Islet precursor cell (in vitro differentiated cells): ENCODE results near the gene ZFHX3.

Experiments used
- DNase-seq: peaks from one replicate; pipeline ENCODE4 v3.0.0-alpha.2; 2018

The ZFHX3 gene

GRCh38 chr16:73037331-73037745, 10.6 kb downstream of the ZFHX3 start:
- peak; percentile 88 for DNase-seq

- peak; percentile 96 for DNase-seq
These were observed 11.7 kb downstream of the ZFHX3 start for GRCh38 chr16:73036074-73036826.

DNA sequence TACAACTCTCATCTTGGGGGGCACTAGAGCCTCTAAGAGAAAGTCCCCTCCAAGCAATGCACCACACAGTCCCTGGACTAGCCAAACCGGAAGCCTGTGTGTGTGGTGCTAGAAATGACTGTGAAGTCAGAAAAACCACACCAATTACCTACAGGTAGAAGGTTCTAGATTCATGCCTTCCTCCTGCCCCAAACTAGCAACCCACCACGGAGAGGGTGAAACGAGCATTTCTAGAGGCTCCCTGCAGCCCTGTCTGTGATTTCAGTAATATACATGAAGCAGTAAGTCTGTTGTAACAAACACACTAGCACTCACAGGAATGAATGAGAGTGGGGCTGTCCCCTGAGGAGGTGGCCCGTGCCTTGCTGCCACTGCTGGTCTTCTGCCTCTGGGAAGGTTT, 13.6 kb downstream of the ZFHX3 start:
- no peak for DNase-seq

- DNase-seq: peak; percentile 80
These were observed 14.5 kb downstream of the ZFHX3 start for GRCh38 chr16:73033271-73033998.

DNA sequence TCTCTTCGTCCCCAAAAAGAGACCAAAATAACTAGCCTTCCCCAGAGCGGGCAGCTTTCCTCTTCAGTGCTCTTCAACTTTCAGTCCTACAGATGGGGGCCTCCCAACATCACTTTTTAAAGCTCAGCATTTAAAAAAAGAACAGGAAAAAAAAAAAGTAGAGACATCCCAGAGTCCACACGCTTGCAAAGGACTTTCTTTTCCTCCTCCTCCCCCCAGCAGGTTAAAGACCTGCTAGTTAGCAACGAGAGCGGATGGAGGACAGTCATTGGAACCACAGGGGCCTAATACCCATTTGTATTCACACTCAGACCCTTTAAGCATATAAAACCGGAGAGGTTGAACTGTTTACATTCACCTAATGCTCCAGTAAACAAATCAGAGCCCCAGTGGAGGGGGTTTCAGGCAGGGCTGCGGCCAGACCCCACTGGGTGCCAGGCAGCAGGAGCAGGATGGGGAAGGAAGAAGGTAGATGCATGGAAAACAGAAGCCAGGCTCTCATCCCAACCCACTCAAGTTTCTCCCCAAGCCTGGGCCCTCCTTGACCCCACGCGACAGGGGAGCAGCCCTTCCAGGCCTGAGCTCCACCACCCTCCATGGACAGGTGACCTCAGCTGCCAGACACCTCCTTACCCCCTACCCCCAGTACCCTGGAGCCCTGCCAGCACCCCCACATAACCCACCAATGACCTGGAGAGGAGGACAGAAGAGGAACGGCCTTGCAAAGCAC, 15.2 kb downstream of the ZFHX3 start:
- no peak for DNase-seq

- DNase-seq: no peak
These were observed 15.9 kb downstream of the ZFHX3 start for GRCh38 chr16:73031984-73032383.

DNA sequence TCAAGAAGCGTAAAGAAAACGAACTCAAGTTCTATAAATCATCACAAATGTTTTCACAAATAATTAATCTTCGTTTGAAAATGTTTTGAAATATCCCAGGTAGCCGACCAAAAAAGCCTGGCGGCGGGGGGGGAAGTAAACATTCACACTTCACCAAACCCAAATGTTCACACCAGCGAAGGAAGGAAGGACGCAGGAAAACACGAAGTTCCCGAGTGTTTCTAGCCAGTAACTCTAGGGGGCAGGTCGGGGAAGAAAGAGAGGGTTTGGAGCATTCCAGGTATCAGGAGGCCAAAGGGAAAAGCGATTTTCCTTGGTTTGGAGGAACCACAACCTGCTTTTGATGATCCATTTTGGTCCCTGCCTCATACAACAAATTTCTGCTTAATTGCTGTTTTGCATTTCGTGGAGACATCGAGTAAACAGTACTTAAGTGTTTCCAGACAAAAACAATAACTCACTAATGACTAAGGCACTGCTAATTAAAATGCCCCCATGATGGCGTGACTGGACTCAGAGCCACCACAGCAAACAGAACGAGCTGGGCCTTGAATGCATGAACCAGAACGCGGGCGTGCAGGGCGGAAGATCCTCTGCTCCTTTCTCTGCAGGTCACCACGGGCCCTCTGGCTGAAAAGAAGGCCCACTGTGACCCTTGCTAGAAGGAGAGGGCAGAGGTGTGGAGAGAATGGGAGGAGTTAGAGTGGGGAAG, 16.6 kb downstream of the ZFHX3 start:
- peak; percentile 94 for DNase-seq

DNA sequence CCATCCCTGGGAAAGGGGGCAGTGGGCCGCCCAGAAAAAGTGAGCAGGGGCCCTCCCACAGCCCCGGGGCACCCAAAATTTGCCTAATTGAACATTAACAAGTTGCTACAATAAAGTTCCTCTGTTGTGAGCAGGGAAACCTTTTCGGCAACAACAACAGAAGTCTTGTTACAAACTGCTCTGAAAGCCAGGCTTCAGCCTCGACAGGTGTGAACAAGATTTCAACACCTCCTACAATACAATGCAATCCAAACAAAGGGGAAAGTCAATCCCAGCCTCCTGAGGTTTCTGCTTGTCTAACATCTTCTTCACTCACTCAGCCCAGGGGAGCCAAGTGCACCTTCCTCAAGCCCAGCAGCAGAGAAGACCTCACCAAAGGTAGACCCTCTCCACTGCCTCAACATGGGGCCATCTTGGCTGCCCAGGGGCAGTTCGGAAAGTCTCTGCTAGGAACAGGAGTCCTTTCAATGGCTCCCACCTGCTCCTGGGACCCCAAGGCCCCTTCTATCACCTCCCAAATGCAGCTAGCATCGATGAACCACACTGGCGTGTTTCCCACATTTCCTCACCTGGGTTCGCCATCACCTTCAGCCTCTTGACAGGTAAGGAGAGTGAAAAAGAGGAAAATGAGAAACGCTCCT, 19.1 kb downstream of the ZFHX3 start:
- no peak for DNase-seq

- no peak for DNase-seq
These were observed 19.7 kb downstream of the ZFHX3 start for GRCh38 chr16:73028263-73028662.

DNA sequence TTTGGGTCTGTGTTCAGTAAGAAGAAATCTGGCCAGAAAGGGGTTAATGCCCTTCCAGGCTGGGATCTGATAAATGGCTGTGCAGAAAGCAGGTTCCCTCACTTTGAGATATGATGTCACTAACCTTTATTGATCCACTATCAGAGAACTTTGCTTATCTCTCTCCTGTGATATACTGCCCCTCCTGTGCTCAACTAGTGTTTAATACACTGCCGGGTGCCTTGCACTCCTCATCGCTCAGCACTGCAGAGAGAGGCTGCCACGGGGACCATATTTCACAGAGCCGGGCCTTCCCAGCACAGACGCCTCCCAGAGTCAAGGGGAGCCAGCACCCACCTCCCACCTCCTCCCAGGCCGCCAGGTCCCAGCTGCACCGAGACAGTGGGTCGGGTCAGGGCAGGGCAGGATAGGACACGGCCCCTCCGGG, 20.2 kb downstream of the ZFHX3 start:
- DNase-seq: no peak

DNA sequence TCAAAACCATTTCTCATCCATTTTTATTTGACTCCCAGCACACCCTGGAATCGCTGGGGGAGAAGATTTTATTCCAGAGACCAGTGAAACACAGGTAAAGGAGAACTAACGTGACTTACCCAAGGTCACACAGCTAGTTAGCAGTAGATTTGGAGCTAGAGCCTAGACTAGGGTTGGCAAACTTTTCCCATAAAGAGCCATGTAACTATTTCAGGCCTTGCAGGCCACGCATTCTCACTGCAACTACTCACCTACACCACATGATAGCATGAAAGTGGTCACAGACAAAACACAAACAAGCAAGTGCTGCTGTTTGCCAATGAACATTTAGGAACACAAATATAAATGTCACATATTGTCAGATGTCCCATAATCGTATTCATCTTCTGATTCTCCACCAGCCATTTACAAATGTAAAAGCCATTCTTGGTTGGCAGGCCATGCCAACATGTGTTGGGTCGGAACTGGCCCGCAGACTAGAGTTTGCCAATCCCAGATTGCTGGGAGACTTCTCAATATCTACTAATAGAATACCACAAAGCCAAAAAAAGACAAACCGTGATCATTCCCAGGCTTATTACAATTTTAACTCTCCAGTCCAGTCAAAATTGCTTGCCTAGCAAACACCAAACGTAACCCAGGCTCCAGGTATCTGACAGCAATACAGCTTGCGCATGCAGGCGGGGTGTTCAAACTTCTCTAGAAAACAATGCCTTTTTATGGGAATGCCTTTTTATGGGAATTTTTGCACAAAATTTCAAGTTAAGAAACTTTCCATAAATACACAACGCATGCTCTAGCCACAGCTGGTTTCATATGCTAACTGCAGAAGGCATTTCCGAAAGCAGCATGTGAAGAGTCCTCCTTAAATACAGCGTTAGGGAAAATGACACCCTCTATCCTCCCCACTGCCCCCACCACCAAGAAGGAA, 20.9 kb downstream of the ZFHX3 start:
- no peak for DNase-seq

DNA sequence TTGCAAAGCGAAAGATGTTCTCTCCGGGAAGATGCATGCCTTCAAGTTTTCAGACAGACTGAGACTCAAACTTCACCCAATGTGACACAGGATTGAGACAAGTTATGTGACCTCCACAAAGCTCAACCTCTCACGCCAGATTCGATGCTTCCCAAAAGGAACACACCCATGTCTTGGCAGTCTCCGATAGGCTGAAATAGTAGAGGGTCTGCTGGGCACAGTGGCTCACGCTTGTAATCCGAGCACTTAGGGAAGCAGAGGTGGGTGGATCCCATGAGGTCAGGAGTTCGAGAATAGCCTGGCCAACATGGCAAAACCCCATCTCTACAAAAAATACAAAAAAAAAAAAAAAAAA, 22.1 kb downstream of the ZFHX3 start:
- no peak for DNase-seq

GRCh38 chr16:73025151-73025855, 22.6 kb downstream of the ZFHX3 start:
- DNase-seq: no peak

GRCh38 chr16:73024571-73025105, 23.3 kb downstream of the ZFHX3 start:
- no peak for DNase-seq

DNA sequence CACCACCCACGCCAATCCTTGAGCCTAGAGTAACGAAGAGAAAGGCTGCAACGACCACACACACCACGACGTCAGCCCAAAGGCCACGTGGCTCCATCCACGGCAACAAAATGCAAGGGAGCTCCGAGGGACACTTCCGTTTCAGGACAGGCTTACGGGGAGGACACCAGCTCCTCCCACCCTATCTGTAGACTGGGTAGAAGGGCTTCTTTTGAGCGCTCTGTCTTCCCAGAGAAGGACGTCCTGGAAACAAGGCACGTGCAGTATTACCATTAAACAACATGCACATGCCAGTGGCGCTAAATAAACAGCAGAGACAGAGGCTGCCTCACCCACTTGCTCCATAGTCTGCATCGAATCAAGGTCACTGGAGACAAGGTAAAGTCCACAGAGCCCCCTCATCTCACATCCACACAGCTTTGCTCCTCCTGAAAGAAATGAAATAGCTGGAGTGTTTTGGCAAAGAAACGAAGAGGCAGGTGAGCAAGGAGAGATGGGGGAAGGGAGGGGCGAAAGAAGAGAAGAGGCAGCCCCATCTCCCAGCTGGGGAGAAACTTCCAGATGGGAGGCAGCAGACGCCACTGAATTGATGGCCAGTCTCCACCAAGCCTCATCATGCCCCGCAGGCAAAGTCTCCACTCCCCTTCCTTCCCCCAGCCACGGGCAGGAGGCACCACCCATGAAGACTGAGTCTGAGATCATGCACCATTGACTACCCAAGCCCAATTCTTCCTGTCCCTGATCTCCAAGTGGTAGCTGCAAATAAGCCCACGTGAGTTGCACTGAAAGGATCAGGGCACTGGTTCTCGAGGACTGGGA, 24.0 kb downstream of the ZFHX3 start:
- DNase-seq: no peak

DNA sequence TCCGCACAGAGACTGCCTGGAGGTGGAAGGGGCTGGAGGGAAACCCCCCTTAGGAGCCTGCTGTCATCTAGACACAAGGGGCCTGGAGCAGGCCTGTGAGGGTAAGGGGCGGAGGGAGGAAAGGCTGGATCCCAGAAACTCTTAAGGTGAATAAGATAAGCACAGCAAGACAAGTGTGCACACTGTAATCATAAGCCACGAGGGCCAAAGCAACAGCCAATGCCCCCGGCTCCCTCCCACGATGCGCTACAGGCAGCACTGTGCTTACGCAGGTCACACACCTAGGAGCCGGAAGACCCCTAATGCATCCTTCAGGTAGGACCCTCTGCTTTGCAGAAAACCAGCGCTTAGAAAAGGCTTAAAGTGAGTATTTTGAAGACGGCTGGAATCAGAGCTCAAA, 24.6 kb downstream of the ZFHX3 start:
- DNase-seq: no peak

DNA sequence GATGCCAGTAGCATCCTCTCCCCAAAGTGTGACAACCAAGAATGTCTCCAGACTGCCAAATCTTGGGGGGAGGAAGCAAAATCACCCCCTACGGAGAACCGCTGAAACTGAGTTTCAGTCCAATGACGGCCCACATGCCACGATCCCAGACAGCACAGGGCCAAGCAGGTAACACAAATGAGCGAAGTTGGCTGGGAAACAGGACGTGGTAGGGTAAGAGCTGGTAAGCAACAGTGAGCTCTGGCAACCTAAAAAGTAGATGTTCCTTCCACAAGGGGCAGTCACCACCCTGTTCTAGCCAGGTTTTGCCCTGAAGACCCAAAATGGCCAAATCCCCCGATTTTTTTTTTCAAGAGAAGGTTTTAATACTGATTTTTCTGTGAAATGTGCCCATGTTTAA, 25.4 kb downstream of the ZFHX3 start:
- no peak for DNase-seq

GRCh38 chr16:73021866-73022495, 25.9 kb downstream of the ZFHX3 start:
- DNase-seq: no peak

DNA sequence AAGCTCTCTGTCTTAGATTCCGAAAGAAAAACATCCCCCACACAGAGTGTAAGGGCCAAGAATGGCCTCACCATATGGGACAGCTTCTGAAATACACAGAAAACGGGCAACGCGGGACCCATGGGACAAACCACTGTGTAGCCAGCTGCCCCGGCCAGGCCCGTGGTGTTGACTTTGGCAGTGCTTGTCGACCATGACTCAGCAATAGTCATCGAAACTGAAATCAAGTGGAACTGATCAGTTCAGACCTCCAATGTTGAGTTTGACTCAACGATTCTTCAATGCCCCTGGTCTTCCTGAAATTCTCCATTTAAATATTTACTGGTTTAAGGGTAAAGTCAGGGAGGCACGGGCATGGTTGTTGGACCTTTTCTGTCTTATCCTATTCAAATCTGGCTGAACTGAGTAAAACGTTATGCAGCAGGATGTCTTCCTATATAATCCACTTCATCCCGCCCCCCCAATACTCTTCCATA, 27.5 kb downstream of the ZFHX3 start:
- no peak for DNase-seq
